Neural cell (in vitro differentiated cells): ENCODE results near the gene MYO1D. TPM values are rescaled to one million over a fixed set of nuclear protein-coding genes. Genes with fewer than 3 reads are reported as not detected.

ENCODE experiments used
- H2AFZ ChIP-seq: fragments of 200-600, 300-800 bp; sonication (generic), shearing (Covaris generic); 2 replicates; pipeline ENCODE4 v1.6.0; 2014; ENCODE audit warnings: low read depth, mild to moderate bottlenecking, antibody characterized with exemption, low read length, moderate library complexity
- H3F3A ChIP-seq: fragments of 200-600 bp; shearing (Covaris generic); 2 replicates; pipeline ENCODE4 v1.6.1; 2016; ENCODE audit warnings: mild to moderate bottlenecking, moderate library complexity, mixed read lengths, antibody characterized with exemption, low read length; ENCODE audit not compliant: insufficient read depth, poor library complexity, severe bottlenecking
- H3K27ac ChIP-seq: fragments of 200-600, 300-800 bp; sonication (generic), shearing (Covaris generic); 2 replicates; pipeline ENCODE4 v1.5.1; 2014; ENCODE audit warnings: mild to moderate bottlenecking, low read length, moderate library complexity
- H3K27me3 ChIP-seq: fragments of 300-800, 200-600 bp; sonication (generic), shearing (Covaris generic); 2 replicates; pipeline ENCODE4 v1.6.0; 2014; ENCODE audit warnings: mild to moderate bottlenecking, low read depth, low read length, moderate library complexity; ENCODE audit not compliant: insufficient read depth
- H3K36me3 ChIP-seq: fragments of 300-800, 200-600 bp; sonication (generic), shearing (Covaris generic); 2 replicates; pipeline ENCODE4 v1.5.1; 2014; ENCODE audit warnings: mild to moderate bottlenecking, antibody characterized with exemption, low read length, moderate library complexity; ENCODE audit not compliant: insufficient read depth
- H3K4me2 ChIP-seq: fragments of 300-800, 200-600 bp; sonication (generic), shearing (Covaris generic); 2 replicates; pipeline ENCODE4 v1.6.0; 2014; ENCODE audit warnings: mild to moderate bottlenecking, low read length
- H3K4me3 ChIP-seq: fragments of 300-800, 200-600 bp; sonication (generic), shearing (Covaris generic); 2 replicates; pipeline ENCODE4 v1.5.1; 2014; ENCODE audit warnings: mild to moderate bottlenecking, low read length, moderate library complexity
- H3K79me2 ChIP-seq: fragments of 200-600 bp; shearing (Covaris generic); replicated peaks from 2 replicates; pipeline ENCODE4 v1.6.0; 2014; ENCODE audit warnings: mild to moderate bottlenecking, low read length, moderate library complexity; ENCODE audit not compliant: insufficient read depth
- H3K9ac ChIP-seq: fragments of 300-800, 200-600 bp; sonication (generic), shearing (Covaris generic); 2 replicates; pipeline ENCODE4 v1.6.1; 2016; ENCODE audit warnings: mild to moderate bottlenecking, low read length, mixed read lengths
- H3K9me2 ChIP-seq: fragments of 200-600 bp; shearing (Covaris generic); 2 replicates; pipeline ENCODE4 v1.6.1; 2016; ENCODE audit warnings: mild to moderate bottlenecking, low read length, mixed read lengths; ENCODE audit not compliant: insufficient read depth
- H3K9me3 ChIP-seq: fragments of 200-600, 300-800 bp; sonication (generic), shearing (Covaris generic); 2 replicates; pipeline ENCODE4 v1.6.1; 2016; ENCODE audit warnings: mild to moderate bottlenecking, mixed run types, low read length, moderate library complexity, mixed read lengths
- H4K20me1 ChIP-seq: fragments of 200-600 bp; shearing (Covaris generic); 2 replicates; pipeline ENCODE4 v1.6.1; 2016; ENCODE audit warnings: mild to moderate bottlenecking, mixed run types; ENCODE audit not compliant: insufficient read depth
- CTCF ChIP-seq: fragments of 450-650 bp; IDR thresholded peaks from 2 replicates; pipeline ENCODE4 v1.5.1; 2014; ENCODE audit warnings: antibody characterized with exemption, mild to moderate bottlenecking, moderate library complexity; ENCODE audit not compliant: poor library complexity, severe bottlenecking
- EP300 ChIP-seq: fragments of 450-650 bp; conservative IDR thresholded peaks from 2 replicates; pipeline ENCODE4 v1.6.1; 2014; ENCODE audit warnings: antibody characterized with exemption, mild to moderate bottlenecking, moderate library complexity; ENCODE audit not compliant: poor library complexity, severe bottlenecking
- EZH2 ChIP-seq: fragments of 200-600, 300-800 bp; shearing (Covaris generic), sonication (generic); IDR thresholded peaks from 2 replicates; pipeline ENCODE4 v1.6.1; 2014; ENCODE audit warnings: antibody characterized with exemption, low read length, borderline replicate concordance, mild to moderate bottlenecking; ENCODE audit not compliant: insufficient read depth, poor library complexity, severe bottlenecking
- MXI1 ChIP-seq: fragments of 450-650 bp; conservative IDR thresholded peaks from 2 replicates; pipeline ENCODE4 v1.6.1; 2014; ENCODE audit warnings: antibody characterized with exemption, mild to moderate bottlenecking; ENCODE audit not compliant: poor library complexity, severe bottlenecking
- POLR2AphosphoS5 ChIP-seq: IDR thresholded peaks from 2 replicates; pipeline ENCODE4 v1.6.1; 2012
- RAD21 ChIP-seq: fragments of 450-650 bp; conservative IDR thresholded peaks from 2 replicates; pipeline ENCODE4 v1.6.1; 2014; ENCODE audit warnings: antibody characterized with exemption, mild to moderate bottlenecking, moderate library complexity
- SMC3 ChIP-seq: fragments of 450-650 bp; conservative IDR thresholded peaks from 2 replicates; pipeline ENCODE4 v1.6.1; 2014; ENCODE audit warnings: antibody characterized with exemption, mild to moderate bottlenecking, moderate library complexity; ENCODE audit not compliant: poor library complexity
- TAF1 ChIP-seq: IDR thresholded peaks from 2 replicates; pipeline ENCODE4 v1.6.1; 2012; ENCODE audit warnings: low read depth
- polyA plus RNA-seq: library from polyadenylated mRNA; depleted of rRNA; stranded (reverse); fragments of >200 nt; gene quantifications from 2 replicates; pipeline ENCODE4 v1.2.3, GENCODE V29; 2014
- TF ChIP-seq, protein P1 (sequence below): IDR thresholded peaks from 2 replicates; pipeline ENCODE4 v1.6.1; 2012; ENCODE audit warnings: borderline replicate concordance

The MYO1D gene
- polyA plus RNA-seq, 1 donor from 2014 or later, result 10.7 TPM

GRCh38 chr17:32672711-32673110 is 204.2 kb downstream of the MYO1D start:
- Histone ChIP-seq H3K9me2 (no peaks in the 10 kb centered on the region), H3K36me3 (no peaks in the 10 kb centered on the region), H3K27ac (no peak overlapping the region), H3F3A (no peaks in the 10 kb centered on the region), H3K27me3 (no peaks in the 10 kb centered on the region), H3K79me2 (no peaks in the 10 kb centered on the region), H3K9me3 (no peaks in the 10 kb centered on the region), H3K9ac (no peak overlapping the region), H4K20me1 (no peaks in the 10 kb centered on the region), H2AFZ (no peak overlapping the region), H3K4me2 (no peak overlapping the region), H3K4me3 (no peak overlapping the region)
- TF ChIP-seq SMC3 (no peak), EP300 (no peak), MXI1 (no peak), RAD21 (no peak), CTCF (no peak), POLR2AphosphoS5 (no peak), TAF1 (no peak), EZH2 (no peak)
- TF ChIP-seq, protein P1, sequence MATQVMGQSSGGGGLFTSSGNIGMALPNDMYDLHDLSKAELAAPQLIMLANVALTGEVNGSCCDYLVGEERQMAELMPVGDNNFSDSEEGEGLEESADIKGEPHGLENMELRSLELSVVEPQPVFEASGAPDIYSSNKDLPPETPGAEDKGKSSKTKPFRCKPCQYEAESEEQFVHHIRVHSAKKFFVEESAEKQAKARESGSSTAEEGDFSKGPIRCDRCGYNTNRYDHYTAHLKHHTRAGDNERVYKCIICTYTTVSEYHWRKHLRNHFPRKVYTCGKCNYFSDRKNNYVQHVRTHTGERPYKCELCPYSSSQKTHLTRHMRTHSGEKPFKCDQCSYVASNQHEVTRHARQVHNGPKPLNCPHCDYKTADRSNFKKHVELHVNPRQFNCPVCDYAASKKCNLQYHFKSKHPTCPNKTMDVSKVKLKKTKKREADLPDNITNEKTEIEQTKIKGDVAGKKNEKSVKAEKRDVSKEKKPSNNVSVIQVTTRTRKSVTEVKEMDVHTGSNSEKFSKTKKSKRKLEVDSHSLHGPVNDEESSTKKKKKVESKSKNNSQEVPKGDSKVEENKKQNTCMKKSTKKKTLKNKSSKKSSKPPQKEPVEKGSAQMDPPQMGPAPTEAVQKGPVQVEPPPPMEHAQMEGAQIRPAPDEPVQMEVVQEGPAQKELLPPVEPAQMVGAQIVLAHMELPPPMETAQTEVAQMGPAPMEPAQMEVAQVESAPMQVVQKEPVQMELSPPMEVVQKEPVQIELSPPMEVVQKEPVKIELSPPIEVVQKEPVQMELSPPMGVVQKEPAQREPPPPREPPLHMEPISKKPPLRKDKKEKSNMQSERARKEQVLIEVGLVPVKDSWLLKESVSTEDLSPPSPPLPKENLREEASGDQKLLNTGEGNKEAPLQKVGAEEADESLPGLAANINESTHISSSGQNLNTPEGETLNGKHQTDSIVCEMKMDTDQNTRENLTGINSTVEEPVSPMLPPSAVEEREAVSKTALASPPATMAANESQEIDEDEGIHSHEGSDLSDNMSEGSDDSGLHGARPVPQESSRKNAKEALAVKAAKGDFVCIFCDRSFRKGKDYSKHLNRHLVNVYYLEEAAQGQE, result no peak

- Histone ChIP-seq H2AFZ (no peak overlapping the region), H3K27ac (no peak overlapping the region), H4K20me1 (no peaks in the 10 kb centered on the region), H3F3A (no peaks in the 10 kb centered on the region), H3K9me3 (no peaks in the 10 kb centered on the region), H3K4me2 (no peak overlapping the region), H3K9me2 (no peaks in the 10 kb centered on the region), H3K9ac (no peak overlapping the region), H3K27me3 (no peaks in the 10 kb centered on the region), H3K36me3 (no peaks in the 10 kb centered on the region), H3K4me3 (no peak overlapping the region), H3K79me2 (no peaks in the 10 kb centered on the region)
- TF ChIP-seq MXI1 (no peak), SMC3 (no peak), CTCF (no peak)
- TF ChIP-seq, protein P1, result no peak
Measured at GRCh38 chr17:32671896-32672295, 205.0 kb downstream of the MYO1D start.
